ENCODE measurements around the gene B2M. TPM values are rescaled to one million over a fixed set of nuclear protein-coding genes. Genes with fewer than 3 reads are reported as not detected.
"Not testable (repeated sequence)": the region's sequence is repeated elsewhere in the genome, so short reads cannot be mapped to it uniquely, and the experiment has no call there.

The B2M gene
- total and polyA plus RNA-seq, 3 donors from 2014 or later = 439 to 2,068 (median 1,401) TPM

DNA sequence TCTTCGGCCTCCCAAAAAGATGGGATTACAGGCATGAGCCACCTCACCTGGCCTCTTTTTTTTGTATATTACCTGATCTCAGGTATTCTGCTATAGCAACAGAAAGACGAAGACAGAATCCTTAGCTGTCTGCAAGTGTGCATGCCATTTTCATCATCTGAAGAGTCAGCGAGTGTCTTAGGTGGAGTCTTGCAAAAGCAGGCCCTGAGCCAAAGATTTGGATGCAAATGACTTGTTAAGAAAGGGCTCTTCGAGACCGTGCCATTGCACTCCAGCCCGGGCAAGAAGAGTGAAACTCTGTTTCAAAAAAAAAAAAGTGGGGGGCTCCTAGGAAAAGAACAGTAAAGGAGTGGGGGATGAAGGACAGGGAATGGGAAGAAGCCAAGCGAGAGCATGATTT, 14.8 kb downstream of the B2M start:
- intact Hi-C loops (cut with DNase I; ENCODE audit: low total_unique reads) = no loop called here
- WGBS, 2 donors = 70 to 79% methylated on average over 7 of the region's 7 CpGs
- Histone ChIP-seq H3K4me3 (no peak overlapping the region), H3K4me1 (peaks cover 4% of the 10 kb centered on the region), H3K9me3 (no peaks in the 10 kb centered on the region), H3K36me3 (ENCODE audit: low read depth, missing control alignments) (no peaks in the 10 kb centered on the region), H3K27me3 (no peaks in the 10 kb centered on the region), H3K27ac (peak overlapping the region in 1 of 2 donors; percentile 99)
- TF ChIP-seq POLR2A (IDR thresholded peaks at IDR 0.05) = no peak
- TF ChIP-seq, protein P1, sequence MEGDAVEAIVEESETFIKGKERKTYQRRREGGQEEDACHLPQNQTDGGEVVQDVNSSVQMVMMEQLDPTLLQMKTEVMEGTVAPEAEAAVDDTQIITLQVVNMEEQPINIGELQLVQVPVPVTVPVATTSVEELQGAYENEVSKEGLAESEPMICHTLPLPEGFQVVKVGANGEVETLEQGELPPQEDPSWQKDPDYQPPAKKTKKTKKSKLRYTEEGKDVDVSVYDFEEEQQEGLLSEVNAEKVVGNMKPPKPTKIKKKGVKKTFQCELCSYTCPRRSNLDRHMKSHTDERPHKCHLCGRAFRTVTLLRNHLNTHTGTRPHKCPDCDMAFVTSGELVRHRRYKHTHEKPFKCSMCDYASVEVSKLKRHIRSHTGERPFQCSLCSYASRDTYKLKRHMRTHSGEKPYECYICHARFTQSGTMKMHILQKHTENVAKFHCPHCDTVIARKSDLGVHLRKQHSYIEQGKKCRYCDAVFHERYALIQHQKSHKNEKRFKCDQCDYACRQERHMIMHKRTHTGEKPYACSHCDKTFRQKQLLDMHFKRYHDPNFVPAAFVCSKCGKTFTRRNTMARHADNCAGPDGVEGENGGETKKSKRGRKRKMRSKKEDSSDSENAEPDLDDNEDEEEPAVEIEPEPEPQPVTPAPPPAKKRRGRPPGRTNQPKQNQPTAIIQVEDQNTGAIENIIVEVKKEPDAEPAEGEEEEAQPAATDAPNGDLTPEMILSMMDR (IDR thresholded peaks at IDR 0.05) = no peak
- no peak for DNase-seq

DNA sequence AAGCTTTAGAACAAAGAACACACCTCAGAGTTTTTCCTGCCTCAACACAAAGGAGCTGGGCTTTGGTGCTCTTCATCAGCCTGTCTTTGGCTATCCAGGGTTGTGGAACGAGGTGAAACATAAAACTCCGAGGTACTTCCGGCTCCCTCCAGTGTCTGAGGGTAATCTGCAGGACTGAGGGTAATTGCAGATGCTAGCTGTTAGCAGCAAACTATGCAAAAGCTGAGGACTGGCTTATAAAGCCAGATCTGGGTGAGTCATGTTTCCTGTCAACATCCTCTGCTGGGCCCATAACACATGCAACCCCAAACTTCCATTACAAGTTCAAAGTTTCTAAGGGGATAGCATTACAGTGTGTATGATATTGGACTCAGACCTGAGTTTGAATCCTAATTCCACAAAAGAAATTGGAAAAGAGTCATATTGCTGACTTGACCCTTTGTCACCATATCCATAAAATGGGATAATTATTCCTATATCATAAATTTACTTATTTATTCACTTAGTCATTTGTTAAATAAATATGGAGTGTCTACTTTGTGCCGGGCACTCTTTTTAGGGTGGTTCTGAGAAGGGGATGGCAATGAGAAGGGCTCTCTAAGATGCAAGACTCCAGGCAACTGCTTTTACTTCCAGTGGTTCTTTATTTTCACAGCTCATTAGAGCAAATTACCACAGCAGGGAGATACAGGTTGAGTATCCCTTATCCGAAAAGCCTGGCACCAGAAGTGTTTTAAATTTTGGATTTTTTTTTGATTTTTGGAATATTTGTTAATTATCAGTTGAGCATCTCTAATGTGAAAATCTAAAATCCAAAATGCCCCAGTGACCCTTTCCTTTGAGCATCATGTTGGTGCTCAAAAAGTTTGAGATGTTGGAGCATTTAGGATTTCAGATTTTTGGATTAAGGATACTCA, 15.5 kb downstream of the B2M start:
- TF ChIP-seq POLR2A (IDR thresholded peaks at IDR 0.05) = no peak
- TF ChIP-seq, protein P1 (IDR thresholded peaks at IDR 0.05) = no peak
- intact Hi-C loops (cut with DNase I; ENCODE audit: low total_unique reads) = no loop called here
- DNase-seq = peak; percentile 18
- Histone ChIP-seq H3K27ac (peak overlapping the region in 1 of 2 donors; percentile 99), H3K27me3 (no peaks in the 10 kb centered on the region), H3K4me1 (peaks cover 4% of the 10 kb centered on the region), H3K4me3 (no peak overlapping the region), H3K9me3 (no peaks in the 10 kb centered on the region), H3K36me3 (ENCODE audit: low read depth, missing control alignments) (no peaks in the 10 kb centered on the region)
- 63 to 66% methylated on average over 5 of the region's 5 CpGs for WGBS, 2 donors

DNA sequence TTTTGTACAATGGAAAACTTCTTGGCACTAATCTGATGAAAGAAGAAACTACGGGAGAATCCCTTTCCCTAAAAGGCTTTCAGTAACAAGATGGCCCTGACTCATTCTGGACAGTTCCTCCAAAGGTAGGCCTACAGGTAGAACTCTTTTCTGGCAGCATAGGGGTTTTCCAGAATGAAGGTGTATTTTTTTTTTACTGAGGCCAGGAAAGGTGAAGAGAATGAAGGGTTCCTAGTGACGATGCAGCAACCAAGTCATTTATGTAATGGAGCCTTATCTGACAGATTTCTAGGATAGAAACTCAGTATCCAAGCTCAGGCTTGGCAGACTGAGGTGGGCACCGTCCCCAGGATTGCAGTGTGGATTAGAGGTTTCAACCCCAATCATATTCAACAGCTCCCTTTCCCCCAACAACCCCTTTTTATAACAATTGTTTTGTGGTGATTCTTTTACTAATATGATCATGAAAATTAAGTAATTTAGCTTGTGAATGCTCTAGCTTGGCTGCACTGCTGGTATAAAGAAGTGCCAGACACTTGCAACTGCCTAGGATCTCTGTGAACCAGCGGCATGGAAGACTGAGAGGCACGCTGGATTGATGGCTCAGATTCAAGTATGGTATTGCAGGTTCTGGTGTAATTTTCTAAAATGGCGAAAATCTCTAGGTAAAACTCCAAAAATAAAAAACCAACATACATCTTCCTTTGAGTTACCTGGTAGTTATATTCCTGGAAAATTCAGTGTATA, 16.3 kb downstream of the B2M start:
- 73 to 77% methylated on average over 6 of the region's 6 CpGs for WGBS, 2 donors
- no peak for DNase-seq
- H3K4me1 ChIP-seq = peaks cover 4% of the 10 kb centered on the region
- H3K27me3 ChIP-seq = no peaks in the 10 kb centered on the region
- TF ChIP-seq POLR2A (IDR thresholded peaks at IDR 0.05) = no peak
- TF ChIP-seq, protein P1 (IDR thresholded peaks at IDR 0.05) = no peak
- no peaks in the 10 kb centered on the region for H3K9me3 ChIP-seq
- intact Hi-C loops (cut with DNase I; ENCODE audit: low total_unique reads) = no loop called here
- no peak overlapping the region for H3K4me3 ChIP-seq
- H3K27ac ChIP-seq = peak overlapping the region; percentile 97 to 99
- no peaks in the 10 kb centered on the region for H3K36me3 ChIP-seq (ENCODE audit: low read depth, missing control alignments)

DNA sequence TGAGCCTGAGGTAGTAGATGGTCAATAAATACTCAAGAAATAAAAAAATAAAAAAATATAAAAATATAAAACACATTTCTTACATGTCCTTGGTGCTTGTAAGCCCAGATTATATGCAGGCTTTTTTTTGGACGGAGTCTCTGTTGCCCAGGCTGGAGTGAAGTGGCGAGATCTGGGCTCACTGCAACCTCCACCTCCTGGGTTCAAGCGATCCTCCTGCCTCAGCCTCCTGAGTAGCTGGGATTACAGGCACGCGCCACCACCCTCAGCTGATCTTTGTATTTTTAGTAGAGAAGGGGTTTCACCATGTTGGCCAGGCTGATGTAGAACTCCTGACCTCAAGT, 16.9 kb downstream of the B2M start:
- DNase-seq; H3K9me3 ChIP-seq; intact Hi-C loops (cut with DNase I; ENCODE audit: low total_unique reads); H3K36me3 ChIP-seq (ENCODE audit: low read depth, missing control alignments); H3K27me3 ChIP-seq; H3K4me1 ChIP-seq: not testable (repeated sequence)
- Histone ChIP-seq H3K27ac (peak overlapping the region; percentile 97 to 99), H3K4me3 (peak overlapping the region; percentile 79 to 86)
- WGBS, 2 donors = 41 to 50% methylated on average over 5 of the region's 5 CpGs
